NCI-H446 (cell line): ENCODE data around the gene SH3YL1.

ENCODE experiments used
- DNase-seq, 2 experiments: peaks; one replicate each; lab custom pipeline; 2025; lab: John Stamatoyannopoulos, UW

The SH3YL1 gene

GRCh38 chr2:256094-256493, 7.7 kb downstream of the SH3YL1 start:
- no peak for DNase-seq

- DNase-seq = no peak
Measured at GRCh38 chr2:255195-255594, 8.6 kb downstream of the SH3YL1 start.

- DNase-seq = no peak
Measured at GRCh38 chr2:254241-254640, 9.6 kb downstream of the SH3YL1 start.

- DNase-seq = no peak
Measured at GRCh38 chr2:253202-253638, 10.6 kb downstream of the SH3YL1 start.

- no peak for DNase-seq
Measured at GRCh38 chr2:252001-252602, 11.7 kb downstream of the SH3YL1 start.

- no peak for DNase-seq
Measured at GRCh38 chr2:249538-250042, 14.2 kb downstream of the SH3YL1 start.

- DNase-seq = no peak
Measured at GRCh38 chr2:248724-249123, 15.1 kb downstream of the SH3YL1 start.

GRCh38 chr2:246489-247144, 17.2 kb downstream of the SH3YL1 start:
- peak in 1 of 2 experiments; percentile 46 for DNase-seq

- DNase-seq = no peak
Measured at GRCh38 chr2:244547-244946, 19.3 kb downstream of the SH3YL1 start.

GRCh38 chr2:238869-239268, 25.0 kb downstream of the SH3YL1 start:
- DNase-seq = no peak

- no peak for DNase-seq
Measured at GRCh38 chr2:238431-238830, 25.4 kb downstream of the SH3YL1 start.

- no peak for DNase-seq
Measured at GRCh38 chr2:237878-238277, 26.0 kb downstream of the SH3YL1 start.

GRCh38 chr2:236993-237539, 26.8 kb downstream of the SH3YL1 start:
- no peak for DNase-seq

- no peak for DNase-seq
Measured at GRCh38 chr2:234421-234820, 29.4 kb downstream of the SH3YL1 start.

GRCh38 chr2:233030-233429, 30.8 kb downstream of the SH3YL1 start:
- no peak for DNase-seq

GRCh38 chr2:231521-232185, 32.2 kb downstream of the SH3YL1 start:
- DNase-seq = no peak

GRCh38 chr2:228518-229278, 35.1 kb downstream of the SH3YL1 start:
- no peak for DNase-seq

GRCh38 chr2:228115-228514, 35.7 kb downstream of the SH3YL1 start:
- DNase-seq = no peak

GRCh38 chr2:223971-224760, 39.7 kb downstream of the SH3YL1 start:
- DNase-seq = no peak

GRCh38 chr2:223451-223850, 40.4 kb downstream of the SH3YL1 start:
- no peak for DNase-seq

GRCh38 chr2:216068-216467, 47.8 kb downstream of the SH3YL1 start:
- no peak for DNase-seq
